Upper lobe of left lung (tissue), 6 donors: ENCODE data around the gene IL22RA1. TPM values are rescaled to one million over a fixed set of nuclear protein-coding genes. Genes with fewer than 3 reads are reported as not detected.

Experiments
- ATAC-seq, 2 donors: fragments of 200-7000 bp; cut with Tn5 transposase; one replicate each; pipeline ENCODE4 v1.9.1; 2022; ENCODE audit warnings: mild to moderate bottlenecking in 2 of 2, moderate library complexity in 2 of 2; ENCODE audit not compliant: low FRiP score in 2 of 2
- DNase-seq, 2 donors: peaks; one replicate each; pipeline ENCODE4 v3.0.0-alpha.2; 2019 to 2020
- H3K27ac ChIP-seq, 4 donors: fragments of 200-600 bp; sonication (generic); one replicate each; pipeline ENCODE4 v1.5.1; 2016 to 2019
- H3K27me3 ChIP-seq, 4 donors: fragments of 200-600 bp; sonication (generic); one replicate each; pipeline ENCODE4 v1.5.1; 2017 to 2019
- H3K36me3 ChIP-seq, 4 donors: fragments of 200-600 bp; sonication (generic); one replicate each; pipeline ENCODE4 v1.5.1; 2016 to 2019
- H3K4me1 ChIP-seq, 4 donors: fragments of 200-600 bp; sonication (generic); one replicate each; pipeline ENCODE4 v1.5.1; 2018 to 2019
- H3K4me3 ChIP-seq, 4 donors: fragments of 200-600 bp; sonication (generic); one replicate each; pipeline ENCODE4 v1.5.1; 2017 to 2019; ENCODE audit warnings: mild to moderate bottlenecking in 2 of 4, moderate library complexity in 1 of 4
- H3K9me3 ChIP-seq, 4 donors: fragments of 200-600 bp; sonication (generic); one replicate each; pipeline ENCODE4 v1.5.1; 2018 to 2019
- EP300 ChIP-seq, 4 donors: sonication (generic); formaldehyde crosslinking; IDR thresholded peaks; one replicate each; pipeline ENCODE4 v1.5.1; 2017; ENCODE audit warnings: antibody characterized with exemption in 4 of 4, control low read depth in 2 of 4
- POLR2A ChIP-seq, 4 donors: fragments of 450-650 bp; IDR thresholded peaks; one replicate each; pipeline ENCODE4 v1.5.1; 2016 to 2017; ENCODE audit warnings: antibody characterized with exemption in 4 of 4, mild to moderate bottlenecking in 2 of 4
- POLR2AphosphoS5 ChIP-seq, 2 donors: sonication (generic); formaldehyde crosslinking; IDR thresholded peaks; one replicate each; pipeline ENCODE4 v1.5.1; 2017; ENCODE audit warnings: antibody characterized with exemption in 2 of 2
- WGBS, 2 donors: methylation state at CpG; one replicate each; pipeline ENCODE4 v1.1.5; 2017 to 2018; 5-methylcytosine and 5-hydroxymethylcytosine counted together
- total RNA-seq, 6 donors: library from RNA; depleted of rRNA in 4 of 6; stranded (reverse); fragments of >200 nt in 4 of 6; gene quantifications; one replicate each; pipeline versions ENCODE4 v1.1.0 to v1.2.1, GENCODE V29; 2016 to 2021
- TF ChIP-seq, protein P1 (sequence below), 6 experiments: fragments of 450-650 bp in 4 of 6; fragments of 200-600 bp in 2 of 6; sonication (generic) in 2 of 6; IDR thresholded peaks; one replicate each; pipeline ENCODE4 v1.5.1; 2016 to 2019; ENCODE audit warnings: antibody characterized with exemption in 6 of 6
- donor health status: DM: no; HTN: no; CAD: no; lungs with moderate emphysema.
- donor health status: DM: no; HTN: yes; CAD: no; lungs with severe emphysema.

The IL22RA1 gene
- total RNA-seq, 6 donors from 2014 or later, result 0.15 to 1.4 (median 0.90) TPM

DNA sequence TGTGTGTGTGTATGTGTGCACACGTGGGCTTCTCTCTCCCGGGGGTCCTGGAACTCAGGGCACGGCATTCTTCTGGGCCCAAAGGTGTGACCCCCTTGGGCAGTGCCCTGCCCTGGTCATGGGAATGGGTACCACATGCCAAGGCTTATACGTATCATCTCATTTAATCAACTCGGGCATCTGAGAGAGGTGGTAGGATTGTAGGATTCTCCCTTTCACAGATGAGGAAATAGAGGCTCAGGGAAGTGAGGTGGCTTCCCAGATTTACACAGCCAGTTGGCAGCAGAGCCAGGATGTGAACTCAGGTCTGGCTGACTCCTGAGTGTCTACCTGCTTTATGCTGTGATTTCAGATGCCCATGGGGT is 46.2 kb downstream of the IL22RA1 start:
- TF ChIP-seq POLR2A (IDR thresholded peaks at IDR 0.05) (no peak), POLR2AphosphoS5 (IDR thresholded peaks at IDR 0.05) (no peak), EP300 (IDR thresholded peaks at IDR 0.05) (no peak)
- TF ChIP-seq, protein P1, sequence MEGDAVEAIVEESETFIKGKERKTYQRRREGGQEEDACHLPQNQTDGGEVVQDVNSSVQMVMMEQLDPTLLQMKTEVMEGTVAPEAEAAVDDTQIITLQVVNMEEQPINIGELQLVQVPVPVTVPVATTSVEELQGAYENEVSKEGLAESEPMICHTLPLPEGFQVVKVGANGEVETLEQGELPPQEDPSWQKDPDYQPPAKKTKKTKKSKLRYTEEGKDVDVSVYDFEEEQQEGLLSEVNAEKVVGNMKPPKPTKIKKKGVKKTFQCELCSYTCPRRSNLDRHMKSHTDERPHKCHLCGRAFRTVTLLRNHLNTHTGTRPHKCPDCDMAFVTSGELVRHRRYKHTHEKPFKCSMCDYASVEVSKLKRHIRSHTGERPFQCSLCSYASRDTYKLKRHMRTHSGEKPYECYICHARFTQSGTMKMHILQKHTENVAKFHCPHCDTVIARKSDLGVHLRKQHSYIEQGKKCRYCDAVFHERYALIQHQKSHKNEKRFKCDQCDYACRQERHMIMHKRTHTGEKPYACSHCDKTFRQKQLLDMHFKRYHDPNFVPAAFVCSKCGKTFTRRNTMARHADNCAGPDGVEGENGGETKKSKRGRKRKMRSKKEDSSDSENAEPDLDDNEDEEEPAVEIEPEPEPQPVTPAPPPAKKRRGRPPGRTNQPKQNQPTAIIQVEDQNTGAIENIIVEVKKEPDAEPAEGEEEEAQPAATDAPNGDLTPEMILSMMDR (IDR thresholded peaks at IDR 0.05), result no peak
- no peak overlapping the region for H3K4me3 ChIP-seq
- DNase-seq (no peak), ATAC-seq (no peak)
- H3K27ac ChIP-seq, result no peak overlapping the region
- H3K4me1 ChIP-seq, result no peaks in the 10 kb centered on the region
- no peaks in the 10 kb centered on the region for H3K9me3 ChIP-seq
- no peaks in the 10 kb centered on the region for H3K36me3 ChIP-seq
- H3K27me3 ChIP-seq, result no peaks in the 10 kb centered on the region
- WGBS, 2 donors, result 80 to 84% methylated on average over 2 to 5 of the region's 5 CpGs

GRCh38 chr1:24096009-24096738 is 46.8 kb downstream of the IL22RA1 start:
- H3K4me1 ChIP-seq, result no peaks in the 10 kb centered on the region
- DNase-seq (no peak), ATAC-seq (no peak)
- H3K36me3 ChIP-seq, result no peaks in the 10 kb centered on the region
- no peaks in the 10 kb centered on the region for H3K27me3 ChIP-seq
- H3K4me3 ChIP-seq, result no peak overlapping the region
- 87 to 91% methylated on average over 8 of the region's 8 CpGs for WGBS, 2 donors
- no peak overlapping the region for H3K27ac ChIP-seq
- no peaks in the 10 kb centered on the region for H3K9me3 ChIP-seq
- TF ChIP-seq EP300 (IDR thresholded peaks at IDR 0.05) (no peak), POLR2A (IDR thresholded peaks at IDR 0.05) (no peak), POLR2AphosphoS5 (IDR thresholded peaks at IDR 0.05) (no peak)
- TF ChIP-seq, protein P1 (IDR thresholded peaks at IDR 0.05), result no peak

- H3K36me3 ChIP-seq, result no peaks in the 10 kb centered on the region
- H3K4me1 ChIP-seq, result no peaks in the 10 kb centered on the region
- H3K9me3 ChIP-seq, result no peaks in the 10 kb centered on the region
- ATAC-seq (no peak), DNase-seq (no peak)
- WGBS, 2 donors, result 60 to 72% methylated on average over 10 to 14 of the region's 14 CpGs
- H3K27me3 ChIP-seq, result no peaks in the 10 kb centered on the region
- no peak overlapping the region for H3K27ac ChIP-seq
- TF ChIP-seq EP300 (IDR thresholded peaks at IDR 0.05) (no peak), POLR2AphosphoS5 (IDR thresholded peaks at IDR 0.05) (no peak), POLR2A (IDR thresholded peaks at IDR 0.05) (no peak)
- TF ChIP-seq, protein P1 (IDR thresholded peaks at IDR 0.05), result no peak
- no peak overlapping the region for H3K4me3 ChIP-seq
Observed at GRCh38 chr1:24095140-24095859, 47.6 kb downstream of the IL22RA1 start.

- TF ChIP-seq EP300 (IDR thresholded peaks at IDR 0.05) (no peak), POLR2A (IDR thresholded peaks at IDR 0.05) (no peak), POLR2AphosphoS5 (IDR thresholded peaks at IDR 0.05) (no peak)
- TF ChIP-seq, protein P1 (IDR thresholded peaks at IDR 0.05), result no peak
- H3K4me3 ChIP-seq, result no peak overlapping the region
- ATAC-seq, result no peak
- no peak overlapping the region for H3K27ac ChIP-seq
- H3K9me3 ChIP-seq, result no peaks in the 10 kb centered on the region
- no peaks in the 10 kb centered on the region for H3K27me3 ChIP-seq
- 85% methylated on average over 5 of the region's 5 CpGs for WGBS, 2 donors
- peaks cover 0 to 6% (median 0%) of the 10 kb centered on the region in 4 donors for H3K4me1 ChIP-seq
- no peaks in the 10 kb centered on the region for H3K36me3 ChIP-seq
- DNase-seq, result no peak
Observed at GRCh38 chr1:24094554-24094953, 48.4 kb downstream of the IL22RA1 start.
